Measurements from ENCODE around the gene CHCHD5.

The CHCHD5 gene

DNA sequence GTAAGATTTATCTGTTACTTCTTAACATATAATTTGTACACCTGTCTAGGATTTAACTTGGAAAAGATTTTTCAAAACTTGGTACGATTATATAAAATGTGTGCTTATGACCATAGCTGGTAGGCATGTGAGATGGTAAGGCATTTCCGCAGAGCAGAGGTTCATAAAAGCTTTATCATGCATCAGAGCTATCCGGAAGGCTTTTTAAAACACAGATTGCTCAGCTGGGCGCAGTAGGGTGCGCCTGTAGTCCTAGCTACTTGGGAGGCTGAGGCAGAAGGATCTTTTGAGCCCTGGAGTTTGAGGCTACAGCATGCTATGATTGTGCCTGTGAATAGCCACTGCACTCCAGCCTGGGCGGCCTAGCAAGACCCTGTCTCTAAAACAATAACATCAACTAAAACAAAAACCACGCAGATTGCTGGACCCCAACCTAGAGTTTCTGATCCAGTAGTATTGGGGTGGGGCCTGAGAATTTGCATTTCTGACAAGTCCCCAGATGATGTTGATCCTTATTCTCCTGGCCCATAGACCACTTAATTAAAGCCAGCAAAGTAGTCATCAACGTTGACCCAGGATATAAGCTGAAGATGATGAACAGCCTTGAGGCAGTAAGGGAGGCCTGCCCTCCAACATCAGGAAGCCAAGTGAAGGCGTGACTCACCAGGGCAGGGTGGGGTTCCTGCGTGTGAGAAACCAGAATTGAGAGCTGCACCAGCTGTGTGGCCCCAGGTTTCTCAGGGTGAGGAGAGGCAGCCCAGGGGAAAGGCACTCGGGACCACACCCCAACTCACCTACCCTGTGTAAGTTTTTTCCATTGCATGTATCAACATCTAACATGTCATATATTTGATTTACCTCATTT lies 39.7 kb downstream of the CHCHD5 start:
- peak; percentile 38 to 77 (median 51) for DNase-seq (ENCODE audit: low read depth in 3 of 3)

DNA sequence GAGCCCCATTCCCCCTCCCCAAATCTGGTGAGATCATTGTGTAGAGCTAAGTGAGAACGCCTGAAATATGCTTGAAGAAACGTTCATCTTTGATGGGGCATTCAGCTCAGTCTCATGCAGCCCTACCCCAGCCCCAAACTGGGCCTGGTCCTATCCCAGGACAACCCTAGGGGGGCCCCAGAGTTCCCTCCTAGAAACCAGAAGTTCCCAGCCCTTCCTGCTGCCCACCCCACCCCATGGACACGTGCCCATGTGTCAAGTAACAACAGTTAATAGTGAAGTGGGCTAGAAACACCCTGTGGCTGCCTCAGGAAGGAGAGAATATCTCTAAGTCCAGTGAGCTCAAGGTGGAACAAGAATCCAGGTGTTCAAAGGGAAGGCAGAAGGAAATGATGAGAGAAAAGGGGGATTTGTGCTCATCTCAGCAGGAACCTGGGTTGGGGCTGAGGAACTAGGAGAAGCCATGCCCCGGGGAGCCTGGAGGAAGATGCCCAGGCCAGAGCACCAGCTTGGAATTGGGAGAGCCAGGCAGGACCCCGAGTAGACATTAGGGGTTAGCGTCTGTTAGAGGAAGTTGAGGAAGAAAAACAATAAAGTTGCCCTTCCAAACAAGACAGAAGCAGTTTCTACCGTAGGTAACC lies 41.2 kb downstream of the CHCHD5 start:
- no peak for DNase-seq (ENCODE audit: low read depth in 3 of 3)

DNA sequence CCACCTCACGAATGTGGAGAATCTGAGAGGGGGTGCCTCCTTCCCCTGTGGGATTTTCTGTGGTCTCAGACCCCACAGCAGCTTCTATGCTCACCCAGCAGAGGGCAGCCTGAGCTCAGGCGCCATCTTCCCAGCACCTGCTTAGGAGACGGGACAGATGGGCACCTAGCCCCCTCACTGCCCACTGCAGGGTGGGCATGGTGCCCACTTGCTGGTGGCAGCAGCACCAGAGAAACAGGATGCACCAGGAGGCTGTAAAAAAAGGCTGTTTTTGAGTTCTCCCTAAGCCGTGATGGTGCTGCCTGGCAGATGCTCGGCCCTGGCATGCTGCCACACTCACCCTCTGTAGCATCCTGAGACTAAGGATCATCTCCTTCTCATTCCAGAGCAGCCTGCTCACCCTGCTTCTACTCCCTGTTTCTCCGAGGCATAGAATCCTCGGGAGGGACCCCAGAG lies 42.2 kb downstream of the CHCHD5 start:
- DNase-seq (ENCODE audit: low read depth in 3 of 3): peak; percentile 25 to 59 (median 37)

DNA sequence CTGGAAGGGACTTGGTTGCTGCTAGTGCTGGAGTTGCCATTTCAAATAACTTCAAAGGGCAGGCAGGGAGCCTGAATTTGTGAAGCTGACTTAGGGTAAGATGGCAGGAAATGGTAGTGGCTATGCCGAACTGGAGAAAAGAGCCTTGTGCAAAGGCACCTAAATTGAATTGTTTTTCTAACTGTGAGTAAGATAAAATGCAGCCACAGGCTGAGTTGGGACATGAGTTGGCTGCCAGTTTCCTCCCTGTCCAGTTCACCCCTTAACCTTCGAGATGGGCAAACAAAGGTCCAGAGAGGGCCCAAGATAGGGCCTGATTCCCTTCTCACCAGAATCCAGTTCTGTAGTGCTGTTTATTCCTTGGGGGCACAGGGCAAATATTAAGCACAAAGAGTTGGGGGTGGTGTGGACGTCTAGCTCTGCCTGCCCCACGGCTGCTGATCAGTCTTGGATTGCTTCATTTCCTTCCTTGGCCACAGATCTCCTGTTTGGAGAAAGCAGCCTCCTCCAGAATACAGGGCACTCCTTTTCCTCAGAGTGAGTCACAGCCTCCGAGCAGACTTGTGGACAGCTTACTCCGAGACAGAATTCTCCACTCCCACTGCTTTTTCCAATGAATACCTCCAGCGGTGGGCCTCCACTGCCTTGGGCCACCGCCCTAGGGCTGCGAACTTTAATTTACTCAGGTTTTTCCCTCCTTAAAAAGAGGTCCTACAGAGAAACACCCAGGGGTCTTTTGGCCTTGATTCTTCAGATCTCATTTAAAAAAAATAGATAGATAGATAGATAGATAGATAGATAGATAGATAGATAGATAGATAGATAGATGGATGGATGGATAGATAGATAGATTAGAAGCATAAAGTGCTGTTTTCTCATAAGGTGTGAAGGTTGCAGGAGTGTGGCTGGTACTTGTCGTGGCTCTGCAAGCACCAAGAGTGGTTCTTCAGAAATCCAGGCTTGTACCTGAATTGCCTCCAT lies 42.9 kb downstream of the CHCHD5 start:
- no peak for DNase-seq (ENCODE audit: low read depth in 3 of 3)

DNA sequence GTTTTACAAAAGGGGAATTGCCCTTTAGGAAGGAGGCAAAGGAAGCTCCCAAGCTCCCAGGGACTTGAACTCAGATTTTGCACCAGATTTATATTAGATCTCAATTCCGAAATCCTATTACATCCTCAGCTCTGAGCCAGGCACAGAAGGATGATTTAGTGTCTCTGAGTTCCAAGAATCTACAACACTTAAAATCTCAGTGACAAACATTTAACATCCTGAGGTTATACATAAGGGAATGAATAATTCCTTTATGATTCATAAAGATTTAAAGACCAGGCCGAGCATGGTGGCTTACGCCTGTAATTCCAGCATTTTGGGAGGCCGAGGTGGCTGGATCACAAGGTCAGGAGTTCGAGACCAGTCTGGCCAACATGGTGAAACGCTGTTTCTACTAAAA lies 44.8 kb downstream of the CHCHD5 start:
- DNase-seq (ENCODE audit: low read depth in 3 of 3): no peak

DNA sequence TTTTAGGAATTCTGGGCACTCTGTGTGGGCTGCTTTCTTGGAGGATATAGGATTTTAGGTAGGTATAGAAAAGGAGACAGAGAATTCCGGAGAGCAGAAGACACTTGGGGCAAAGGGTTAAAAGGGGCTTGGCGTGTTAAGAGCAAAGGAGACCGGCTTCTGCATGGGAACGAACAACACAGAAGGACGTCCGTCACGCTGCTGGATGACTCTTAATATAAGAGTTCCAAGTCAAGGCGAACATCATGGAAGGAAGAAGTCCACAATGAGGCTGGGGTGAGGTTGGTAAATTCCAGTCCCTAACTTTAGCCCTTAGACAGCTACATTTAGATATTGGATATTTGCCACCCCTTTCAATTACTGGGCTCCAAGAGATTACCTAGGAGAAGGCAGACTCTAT lies 45.4 kb downstream of the CHCHD5 start:
- DNase-seq (ENCODE audit: low read depth in 3 of 3): no peak

DNA sequence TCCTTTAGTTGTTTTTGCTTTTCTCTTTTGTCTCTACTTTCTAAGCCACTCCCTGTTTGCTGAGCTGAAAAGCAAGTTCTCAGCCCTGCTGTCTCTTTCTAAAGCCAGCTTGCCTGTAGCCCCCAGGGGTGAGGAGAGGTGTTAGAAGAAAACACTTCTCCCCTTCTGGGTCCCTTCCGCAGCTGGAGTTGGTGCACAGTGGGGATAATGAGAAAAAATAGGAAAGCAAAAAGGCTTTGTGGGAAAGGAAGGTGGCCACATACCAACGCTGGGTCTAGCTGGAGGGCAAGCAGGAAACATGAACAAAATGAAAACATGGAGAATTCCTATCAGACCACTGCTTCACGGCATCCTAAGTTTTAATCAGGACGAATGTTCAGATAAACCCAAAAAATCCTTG lies 45.9 kb downstream of the CHCHD5 start:
- no peak for DNase-seq (ENCODE audit: low read depth in 3 of 3)

DNA sequence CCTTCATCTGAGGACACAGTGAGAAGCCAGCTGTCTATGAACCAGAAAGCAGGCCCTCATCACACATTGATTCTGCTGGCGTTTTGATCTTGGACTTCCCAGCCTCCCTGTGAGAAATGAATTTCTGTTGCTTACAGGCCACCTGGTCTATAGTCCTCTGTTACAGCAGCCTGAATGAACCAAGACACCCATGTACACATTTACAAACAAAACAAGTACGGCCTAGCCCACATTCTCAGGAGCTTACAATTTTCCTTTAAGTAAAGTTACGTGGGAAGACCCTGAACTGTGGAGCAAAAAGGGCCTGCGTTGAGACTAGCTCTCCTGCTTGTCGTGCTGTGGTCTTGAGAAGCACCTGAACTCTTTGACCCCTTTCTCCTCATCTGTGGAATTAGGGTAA lies 49.3 kb downstream of the CHCHD5 start:
- no peak for DNase-seq (ENCODE audit: low read depth in 3 of 3)

DNA sequence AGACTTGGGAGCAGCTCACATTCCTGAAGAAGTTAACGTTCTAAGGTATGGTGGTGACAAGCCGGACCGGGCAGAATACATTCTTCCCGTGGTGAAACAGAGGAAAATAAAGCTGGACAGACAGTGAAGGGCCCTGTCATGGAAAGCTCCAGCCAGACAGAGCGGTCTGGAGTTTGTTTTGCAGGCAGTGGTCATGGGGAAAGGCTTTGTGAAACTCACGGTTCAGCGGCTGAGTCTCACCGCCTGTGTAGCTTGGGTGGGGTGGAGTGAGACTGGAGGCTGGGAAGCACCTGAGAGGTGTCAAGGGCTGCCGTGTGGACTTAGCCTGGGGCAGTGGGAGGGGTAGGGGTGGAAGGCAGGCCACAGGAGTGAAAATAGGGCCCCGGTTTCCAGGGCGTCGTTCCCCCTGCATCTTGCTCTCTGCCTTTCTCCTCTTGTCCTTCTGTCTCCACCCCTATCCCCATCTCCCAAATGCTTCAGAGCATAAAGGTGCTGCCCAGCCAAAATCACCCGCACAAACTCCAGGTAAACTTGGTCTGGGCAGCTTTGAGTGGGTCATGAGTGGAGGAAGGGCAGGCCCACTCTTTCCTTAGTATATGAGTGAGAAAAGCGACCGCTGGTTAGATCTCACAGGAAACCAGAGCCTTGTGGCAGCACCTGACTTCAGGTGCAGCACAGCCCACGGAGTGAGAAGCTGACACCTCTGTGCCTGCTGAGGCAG lies 49.9 kb downstream of the CHCHD5 start:
- no peak for DNase-seq (ENCODE audit: low read depth in 3 of 3)

DNA sequence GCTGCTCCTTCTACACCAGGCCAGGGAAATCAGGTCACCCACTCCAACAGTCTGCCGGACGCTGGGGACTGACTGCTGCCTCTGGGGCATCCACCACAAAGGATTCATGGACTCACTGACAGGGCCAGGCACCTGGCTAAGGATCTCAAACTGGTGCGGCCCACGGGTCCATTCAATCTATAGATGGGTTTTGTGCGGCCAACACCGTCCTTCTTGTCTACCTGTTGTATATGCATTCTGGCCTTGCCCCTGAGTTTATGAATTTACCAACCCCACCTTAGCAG lies 50.4 kb downstream of the CHCHD5 start:
- DNase-seq (ENCODE audit: low read depth in 3 of 3): no peak

DNA sequence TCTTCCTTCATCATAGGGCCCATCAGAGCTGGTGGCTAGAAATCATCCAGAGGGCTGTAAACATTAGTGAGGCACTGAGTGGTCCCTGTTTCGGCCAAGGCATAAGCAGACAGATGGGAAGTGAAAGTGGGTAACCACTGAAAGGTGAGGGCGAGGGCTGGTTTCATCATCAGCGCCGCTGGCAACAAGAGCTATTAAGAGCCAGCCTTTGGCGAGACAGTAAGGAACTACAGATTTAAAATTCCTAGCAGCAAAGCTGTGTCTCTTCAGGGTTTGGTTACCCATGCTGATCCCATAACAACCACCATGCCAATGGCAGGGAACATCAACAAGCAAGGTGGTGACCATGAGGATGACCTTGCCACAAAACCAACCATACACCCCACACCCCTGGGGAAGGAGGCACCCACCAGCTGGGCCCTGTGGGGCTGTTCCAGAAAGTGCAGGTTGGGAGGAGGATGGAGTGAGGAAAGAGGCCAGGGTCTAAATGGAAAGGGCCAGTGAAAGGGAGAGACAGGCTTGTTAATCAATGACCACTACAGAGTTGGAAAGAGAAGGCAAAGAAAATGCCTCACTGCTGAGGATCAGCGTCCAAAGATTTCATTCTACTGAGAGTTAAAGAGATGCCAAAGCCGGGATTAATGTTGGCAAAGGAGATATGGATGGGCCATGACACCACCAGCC lies 52.3 kb downstream of the CHCHD5 start:
- DNase-seq (ENCODE audit: low read depth in 3 of 3): peak in 1 of 3 experiments; percentile 24

DNA sequence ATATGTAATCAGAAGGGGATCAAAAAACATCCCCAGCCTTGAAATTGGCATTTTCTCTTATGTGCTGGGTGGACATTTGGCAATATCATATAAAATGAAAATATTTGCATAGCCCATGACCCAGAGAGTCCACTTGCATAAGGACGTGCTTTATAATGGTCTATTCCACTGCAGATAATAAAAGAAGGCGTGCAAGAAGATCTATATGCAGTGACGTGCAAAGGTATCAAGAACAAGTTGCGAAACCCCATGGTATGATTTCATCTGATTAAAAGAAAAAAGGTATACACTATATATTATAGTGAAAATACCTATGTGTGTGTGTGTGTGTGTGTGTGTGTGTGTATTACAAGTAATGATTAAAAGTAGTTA lies 52.9 kb downstream of the CHCHD5 start:
- no peak for DNase-seq (ENCODE audit: low read depth in 3 of 3)
